Neural cell (in vitro differentiated cells): ENCODE measurements around the gene BFSP2. TPM values are rescaled to one million over a fixed set of nuclear protein-coding genes. Genes with fewer than 3 reads are reported as not detected.
"Not testable (repeated sequence)": the region's sequence is repeated elsewhere in the genome, so short reads cannot be mapped to it uniquely, and the experiment has no call there.

Experiments
- H2AFZ ChIP-seq: fragments of 200-600, 300-800 bp; sonication (generic), shearing (Covaris generic); 2 replicates; pipeline ENCODE4 v1.6.0; 2014; ENCODE audit warnings: low read depth, mild to moderate bottlenecking, antibody characterized with exemption, low read length, moderate library complexity
- H3F3A ChIP-seq: fragments of 200-600 bp; shearing (Covaris generic); 2 replicates; pipeline ENCODE4 v1.6.1; 2016; ENCODE audit warnings: mild to moderate bottlenecking, moderate library complexity, mixed read lengths, antibody characterized with exemption, low read length; ENCODE audit not compliant: insufficient read depth, poor library complexity, severe bottlenecking
- H3K27ac ChIP-seq: fragments of 200-600, 300-800 bp; sonication (generic), shearing (Covaris generic); 2 replicates; pipeline ENCODE4 v1.5.1; 2014; ENCODE audit warnings: mild to moderate bottlenecking, low read length, moderate library complexity
- H3K27me3 ChIP-seq: fragments of 300-800, 200-600 bp; sonication (generic), shearing (Covaris generic); 2 replicates; pipeline ENCODE4 v1.6.0; 2014; ENCODE audit warnings: mild to moderate bottlenecking, low read depth, low read length, moderate library complexity; ENCODE audit not compliant: insufficient read depth
- H3K36me3 ChIP-seq: fragments of 300-800, 200-600 bp; sonication (generic), shearing (Covaris generic); 2 replicates; pipeline ENCODE4 v1.5.1; 2014; ENCODE audit warnings: mild to moderate bottlenecking, antibody characterized with exemption, low read length, moderate library complexity; ENCODE audit not compliant: insufficient read depth
- H3K4me2 ChIP-seq: fragments of 300-800, 200-600 bp; sonication (generic), shearing (Covaris generic); 2 replicates; pipeline ENCODE4 v1.6.0; 2014; ENCODE audit warnings: mild to moderate bottlenecking, low read length
- H3K4me3 ChIP-seq: fragments of 300-800, 200-600 bp; sonication (generic), shearing (Covaris generic); 2 replicates; pipeline ENCODE4 v1.5.1; 2014; ENCODE audit warnings: mild to moderate bottlenecking, low read length, moderate library complexity
- H3K79me2 ChIP-seq: fragments of 200-600 bp; shearing (Covaris generic); replicated peaks from 2 replicates; pipeline ENCODE4 v1.6.0; 2014; ENCODE audit warnings: mild to moderate bottlenecking, low read length, moderate library complexity; ENCODE audit not compliant: insufficient read depth
- H3K9ac ChIP-seq: fragments of 300-800, 200-600 bp; sonication (generic), shearing (Covaris generic); 2 replicates; pipeline ENCODE4 v1.6.1; 2016; ENCODE audit warnings: mild to moderate bottlenecking, low read length, mixed read lengths
- H3K9me2 ChIP-seq: fragments of 200-600 bp; shearing (Covaris generic); 2 replicates; pipeline ENCODE4 v1.6.1; 2016; ENCODE audit warnings: mild to moderate bottlenecking, low read length, mixed read lengths; ENCODE audit not compliant: insufficient read depth
- H3K9me3 ChIP-seq: fragments of 200-600, 300-800 bp; sonication (generic), shearing (Covaris generic); 2 replicates; pipeline ENCODE4 v1.6.1; 2016; ENCODE audit warnings: mild to moderate bottlenecking, mixed run types, low read length, moderate library complexity, mixed read lengths
- H4K20me1 ChIP-seq: fragments of 200-600 bp; shearing (Covaris generic); 2 replicates; pipeline ENCODE4 v1.6.1; 2016; ENCODE audit warnings: mild to moderate bottlenecking, mixed run types; ENCODE audit not compliant: insufficient read depth
- CTCF ChIP-seq: fragments of 450-650 bp; IDR thresholded peaks from 2 replicates; pipeline ENCODE4 v1.5.1; 2014; ENCODE audit warnings: antibody characterized with exemption, mild to moderate bottlenecking, moderate library complexity; ENCODE audit not compliant: poor library complexity, severe bottlenecking
- EP300 ChIP-seq: fragments of 450-650 bp; conservative IDR thresholded peaks from 2 replicates; pipeline ENCODE4 v1.6.1; 2014; ENCODE audit warnings: antibody characterized with exemption, mild to moderate bottlenecking, moderate library complexity; ENCODE audit not compliant: poor library complexity, severe bottlenecking
- EZH2 ChIP-seq: fragments of 200-600, 300-800 bp; shearing (Covaris generic), sonication (generic); IDR thresholded peaks from 2 replicates; pipeline ENCODE4 v1.6.1; 2014; ENCODE audit warnings: antibody characterized with exemption, low read length, borderline replicate concordance, mild to moderate bottlenecking; ENCODE audit not compliant: insufficient read depth, poor library complexity, severe bottlenecking
- MXI1 ChIP-seq: fragments of 450-650 bp; conservative IDR thresholded peaks from 2 replicates; pipeline ENCODE4 v1.6.1; 2014; ENCODE audit warnings: antibody characterized with exemption, mild to moderate bottlenecking; ENCODE audit not compliant: poor library complexity, severe bottlenecking
- POLR2AphosphoS5 ChIP-seq: IDR thresholded peaks from 2 replicates; pipeline ENCODE4 v1.6.1; 2012
- REST ChIP-seq: IDR thresholded peaks from 2 replicates; pipeline ENCODE4 v1.6.1; 2012; ENCODE audit warnings: borderline replicate concordance
- SMC3 ChIP-seq: fragments of 450-650 bp; conservative IDR thresholded peaks from 2 replicates; pipeline ENCODE4 v1.6.1; 2014; ENCODE audit warnings: antibody characterized with exemption, mild to moderate bottlenecking, moderate library complexity; ENCODE audit not compliant: poor library complexity
- TAF1 ChIP-seq: IDR thresholded peaks from 2 replicates; pipeline ENCODE4 v1.6.1; 2012; ENCODE audit warnings: low read depth
- polyA plus RNA-seq: library from polyadenylated mRNA; depleted of rRNA; stranded (reverse); fragments of >200 nt; gene quantifications from 2 replicates; pipeline ENCODE4 v1.2.3, GENCODE V29; 2014

The BFSP2 gene
- polyA plus RNA-seq, 1 donor from 2014 or later: not detected

GRCh38 chr3:133472242-133472641 lies 72.4 kb downstream of the BFSP2 start:
- Histone ChIP-seq H3K36me3 (no peaks in the 10 kb centered on the region), H4K20me1 (no peaks in the 10 kb centered on the region), H3K4me3 (no peak overlapping the region), H2AFZ (no peak overlapping the region), H3K9ac (no peak overlapping the region), H3K27me3 (no peaks in the 10 kb centered on the region), H3F3A (no peaks in the 10 kb centered on the region), H3K27ac (no peak overlapping the region), H3K79me2 (no peaks in the 10 kb centered on the region), H3K4me2 (no peak overlapping the region), H3K9me3 (no peaks in the 10 kb centered on the region), H3K9me2 (no peaks in the 10 kb centered on the region)
- TF ChIP-seq CTCF (no peak), EP300 (no peak), EZH2 (no peak), POLR2AphosphoS5 (no peak), REST (no peak), SMC3 (no peak), TAF1 (no peak), MXI1 (no peak)

- Histone ChIP-seq H3K27me3 (no peaks in the 10 kb centered on the region), H3K79me2 (no peaks in the 10 kb centered on the region), H3K4me2 (no peak overlapping the region), H3K4me3 (no peak overlapping the region), H4K20me1 (no peaks in the 10 kb centered on the region), H2AFZ (no peak overlapping the region), H3K27ac (no peak overlapping the region), H3K9me3 (no peaks in the 10 kb centered on the region), H3K9me2 (no peaks in the 10 kb centered on the region), H3K9ac (no peak overlapping the region), H3F3A (no peaks in the 10 kb centered on the region), H3K36me3 (no peaks in the 10 kb centered on the region)
- TF ChIP-seq MXI1 (no peak), POLR2AphosphoS5 (no peak)
Observed at GRCh38 chr3:133472889-133473288, 73.0 kb downstream of the BFSP2 start.

- not testable (repeated sequence) for H2AFZ ChIP-seq, H3F3A ChIP-seq, H3K4me3 ChIP-seq
Observed at GRCh38 chr3:133473472-133474191, 73.8 kb downstream of the BFSP2 start.

More at GRCh38 chr3:133473472-133474191, 73.8 kb downstream of the BFSP2 start:
- H4K20me1 ChIP-seq, H3K27me3 ChIP-seq, H3K9me2 ChIP-seq, H3K9me3 ChIP-seq, H3K4me2 ChIP-seq, H3K36me3 ChIP-seq, H3K27ac ChIP-seq, H3K9ac ChIP-seq, H3K79me2 ChIP-seq: not testable (repeated sequence)
